HL-60/S4 treated with phorbol 12-myristate 13-acetate at 8.2 ng/mL for 4 days and 3 days (cell line): Measurements from ENCODE around the gene MYCN.

Experiments
- in situ Hi-C: fragments of 300-500 bp; cut with MboI; formaldehyde crosslinking; loops from 2 replicates; pipeline ENCODE4 v1.15.0; 2022; ENCODE audit warnings: low sequenced_read_pairs

MYCN gene

DNA sequence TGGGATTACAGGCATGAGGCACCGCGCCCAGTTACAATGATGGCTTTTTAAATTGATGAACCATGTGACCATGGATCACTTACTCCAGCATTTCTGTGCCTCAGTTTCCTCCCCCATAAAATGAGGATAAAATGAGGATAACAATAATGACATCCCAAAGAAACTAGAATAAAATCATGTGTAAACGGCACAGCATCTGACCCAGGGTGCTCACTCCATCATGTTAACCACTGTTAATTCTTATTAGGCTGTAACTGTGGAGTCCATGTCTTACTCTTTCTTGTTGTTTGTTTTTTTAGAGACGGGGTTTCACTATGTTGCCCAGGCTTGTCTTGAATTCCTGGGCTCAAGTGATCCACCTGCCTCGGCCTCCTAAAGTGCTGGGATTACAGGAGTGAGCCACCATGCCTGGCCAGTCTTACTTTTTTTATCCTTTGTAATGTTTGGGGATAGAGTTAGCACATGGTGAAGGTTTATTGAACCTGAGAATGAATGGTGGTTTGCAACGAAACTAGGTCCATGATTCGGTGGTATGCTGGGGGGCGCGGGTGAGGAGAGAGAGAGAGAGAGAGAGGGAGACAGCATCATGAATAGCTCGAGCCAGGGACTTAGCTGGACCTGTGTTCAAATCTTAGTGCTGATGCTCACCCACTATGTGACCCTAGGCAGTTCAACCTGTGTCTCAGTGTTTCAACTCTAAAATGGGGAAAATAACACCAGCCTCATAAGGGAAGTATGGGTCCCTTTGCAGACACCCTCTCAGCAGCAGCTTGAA is 52.3 kb downstream of the MYCN start:
- in situ Hi-C loops = no loop called here

DNA sequence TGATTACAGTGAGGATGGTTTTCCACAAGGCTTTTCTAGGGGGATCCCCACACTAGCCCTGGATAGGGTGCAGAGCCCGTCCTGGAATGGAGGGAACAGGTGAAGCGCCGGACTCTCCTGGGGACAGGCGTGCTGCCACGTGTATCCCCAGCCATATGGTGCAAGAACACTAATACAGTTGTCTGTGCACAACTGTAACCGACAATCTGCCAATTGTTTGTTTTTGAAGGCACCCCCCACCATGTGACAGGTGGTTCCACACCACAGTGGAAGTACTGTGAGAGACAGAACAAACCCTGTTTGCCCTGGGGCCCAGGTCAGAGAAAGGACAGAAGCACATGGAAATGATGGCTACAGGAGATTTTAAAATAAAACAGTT is 52.9 kb downstream of the MYCN start:
- in situ Hi-C loops = no loop called here

DNA sequence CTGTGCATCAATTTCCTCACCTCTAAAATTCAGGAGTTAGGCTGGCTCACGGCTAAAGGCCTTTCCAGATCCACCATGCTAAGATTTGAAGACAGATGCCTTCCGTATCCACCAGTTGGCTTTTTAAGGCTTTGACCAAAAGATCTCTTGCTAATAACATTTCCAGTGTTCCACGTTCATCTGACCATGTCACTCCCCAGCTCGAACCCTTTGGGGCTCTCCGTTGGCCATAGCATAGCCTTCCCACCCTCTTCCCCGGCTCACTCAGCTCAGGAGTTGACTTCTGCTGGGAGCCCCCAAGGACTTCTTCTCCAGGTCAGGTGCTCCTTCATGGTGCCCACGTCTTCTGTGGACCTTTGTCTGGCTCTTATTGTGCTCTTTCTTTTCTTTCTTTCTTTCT is 53.3 kb downstream of the MYCN start:
- in situ Hi-C loops = no loop called here

DNA sequence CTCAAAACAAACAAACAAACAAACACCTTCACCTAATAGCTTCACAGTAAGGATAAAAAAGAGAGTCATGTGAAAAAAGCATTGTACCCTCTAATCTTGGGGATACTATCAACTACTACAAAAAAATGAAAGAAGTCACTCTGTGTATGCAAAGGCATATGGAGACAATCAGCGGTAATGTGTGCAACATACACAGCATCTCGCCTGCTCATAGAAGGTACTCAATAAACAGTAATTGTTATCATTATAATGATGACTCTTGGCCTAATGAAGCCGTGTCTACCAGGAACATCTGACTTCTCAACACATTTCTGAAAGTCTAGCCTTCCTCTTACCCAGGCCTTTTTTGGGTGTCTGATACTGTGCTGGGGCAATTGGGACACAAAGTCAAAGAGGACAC is 55.3 kb downstream of the MYCN start:
- in situ Hi-C loops = no loop called here
